GM20431 (cell line): ENCODE results near the gene PLA2G4B.

Source experiments
- in situ Hi-C: fragments of 300-500 bp; cut with MseI, MboI; formaldehyde crosslinking; loops from one replicate; pipeline ENCODE4 v1.15.0; 2020; ENCODE audit warnings: low sequenced_read_pairs; ENCODE audit not compliant: unreplicated experiment

PLA2G4B gene

DNA sequence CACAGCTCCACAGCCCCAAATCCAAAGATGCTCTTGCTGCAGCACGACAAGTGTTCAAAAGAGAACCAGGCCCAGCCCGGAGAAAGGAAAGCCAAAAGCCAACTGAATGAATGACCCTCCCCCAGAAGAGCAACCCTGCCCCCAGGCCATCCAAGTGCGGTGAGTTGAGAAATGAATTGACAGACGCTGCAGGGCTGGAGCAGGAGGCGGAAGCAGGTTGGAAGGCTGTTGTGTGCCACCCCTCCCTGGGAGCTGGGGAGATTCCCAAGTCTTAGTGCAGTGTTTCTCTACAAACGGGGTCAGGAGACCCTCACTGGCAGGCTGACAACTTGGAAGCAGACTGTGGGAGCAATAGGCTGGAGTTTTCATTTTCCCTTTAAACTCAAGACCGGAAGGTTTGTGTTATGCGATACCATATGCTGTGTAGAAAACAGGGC lies 58.7 kb downstream of the PLA2G4B start:
- in situ Hi-C loops, result no loop called here
